Measurements from ENCODE around the gene NTNG2.
"Not testable (repeated sequence)": the region's sequence is repeated elsewhere in the genome, so short reads cannot be mapped to it uniquely, and the experiment has no call there.

NTNG2 gene, protein sequence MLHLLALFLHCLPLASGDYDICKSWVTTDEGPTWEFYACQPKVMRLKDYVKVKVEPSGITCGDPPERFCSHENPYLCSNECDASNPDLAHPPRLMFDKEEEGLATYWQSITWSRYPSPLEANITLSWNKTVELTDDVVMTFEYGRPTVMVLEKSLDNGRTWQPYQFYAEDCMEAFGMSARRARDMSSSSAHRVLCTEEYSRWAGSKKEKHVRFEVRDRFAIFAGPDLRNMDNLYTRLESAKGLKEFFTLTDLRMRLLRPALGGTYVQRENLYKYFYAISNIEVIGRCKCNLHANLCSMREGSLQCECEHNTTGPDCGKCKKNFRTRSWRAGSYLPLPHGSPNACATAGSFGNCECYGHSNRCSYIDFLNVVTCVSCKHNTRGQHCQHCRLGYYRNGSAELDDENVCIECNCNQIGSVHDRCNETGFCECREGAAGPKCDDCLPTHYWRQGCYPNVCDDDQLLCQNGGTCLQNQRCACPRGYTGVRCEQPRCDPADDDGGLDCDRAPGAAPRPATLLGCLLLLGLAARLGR

GRCh38 chr9:132161743-132162184 is at the start of gene NTNG2:
TSS of gene NTNG2 (plus strand) at chr9:132162058. CDS start at chr9:132166832, 4,774 bp downstream.
- no peak for DNase-seq

DNA sequence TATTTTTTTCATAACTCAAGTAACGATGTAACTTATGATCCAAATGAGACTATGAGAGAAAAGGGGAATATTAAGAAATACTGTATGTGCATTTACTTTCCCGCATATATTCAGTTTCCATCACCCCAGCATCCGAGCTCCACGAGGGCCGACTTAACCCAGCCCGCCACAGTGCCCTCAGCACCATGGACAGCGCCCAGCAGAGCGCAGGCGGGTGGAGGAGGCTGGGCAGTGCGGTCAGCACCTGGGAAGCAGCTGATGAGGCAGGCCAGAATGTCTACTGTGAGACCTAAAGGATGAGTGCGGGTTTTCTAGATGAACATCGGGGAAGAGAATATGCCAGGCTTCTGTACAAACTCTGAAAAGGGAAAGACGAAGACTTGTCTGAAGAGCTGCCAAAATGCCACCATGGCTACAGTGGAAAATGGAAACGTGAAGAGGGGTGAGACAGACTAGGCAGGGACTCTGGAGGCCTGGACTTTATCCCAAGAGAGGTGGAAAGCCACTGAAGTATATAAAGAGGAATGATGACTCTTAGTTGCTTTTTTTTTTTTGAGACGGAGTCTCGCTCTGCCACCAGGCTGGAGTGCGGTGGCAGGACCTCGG is 47.7 kb upstream of the NTNG2 start:
- no peak for DNase-seq

DNA sequence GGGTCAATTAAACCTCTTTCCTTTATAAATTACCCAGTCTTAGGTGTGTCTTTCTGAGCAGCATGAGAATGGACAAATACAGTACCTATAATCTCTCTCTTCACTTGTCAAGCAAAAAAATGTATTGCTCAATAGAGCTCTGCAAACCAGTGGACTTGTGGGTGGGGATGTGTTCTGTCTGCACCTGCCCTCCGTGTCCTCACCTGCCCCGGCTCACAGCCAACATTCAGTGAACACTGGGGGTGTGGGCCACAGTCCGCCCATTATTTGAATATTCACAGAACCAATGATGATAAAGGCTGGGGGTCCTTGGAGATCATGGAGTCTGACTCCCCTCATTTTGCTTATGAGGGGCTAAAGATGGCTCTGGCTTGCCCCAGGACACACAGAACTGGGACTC is 45.3 kb upstream of the NTNG2 start:
- DNase-seq = no peak

DNA sequence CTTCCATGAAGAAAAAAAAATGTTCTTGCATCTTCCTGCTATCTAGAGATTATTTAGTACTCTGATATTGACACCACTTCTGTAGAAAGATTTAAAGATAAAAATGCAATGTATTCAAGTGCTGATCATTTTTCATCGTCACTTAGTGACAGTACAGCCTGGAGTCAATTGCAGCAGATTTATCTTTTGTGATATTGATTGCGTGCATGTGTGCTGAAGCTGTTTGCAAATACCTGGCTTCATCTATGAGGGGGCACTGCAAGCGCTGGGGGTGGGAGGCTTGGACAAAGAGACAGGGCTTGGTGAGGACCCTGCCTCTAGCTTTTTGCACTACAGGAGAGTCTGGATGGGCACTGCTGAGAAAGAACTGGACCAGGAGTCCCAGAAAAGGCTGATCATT is 44.2 kb upstream of the NTNG2 start:
- DNase-seq = no peak

DNA sequence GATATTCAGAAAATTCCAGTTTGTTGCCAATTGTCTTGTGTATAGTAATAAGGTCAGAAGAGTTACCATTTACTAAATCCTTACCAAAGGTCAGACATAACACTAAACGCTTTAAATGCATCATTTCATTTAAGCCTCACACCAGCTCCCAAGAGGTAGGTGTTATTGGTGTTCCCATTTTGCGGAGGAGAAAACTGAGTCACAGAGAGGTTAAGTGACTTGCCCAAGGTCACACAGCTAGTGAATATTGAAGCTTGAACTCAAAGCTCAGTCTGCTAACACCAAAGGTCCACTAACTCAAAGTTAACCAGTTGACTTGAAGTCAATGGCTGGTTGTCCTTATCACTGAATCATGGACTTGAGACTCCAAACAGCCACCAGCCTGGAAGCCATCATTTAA is 40.8 kb upstream of the NTNG2 start:
- no peak for DNase-seq

DNA sequence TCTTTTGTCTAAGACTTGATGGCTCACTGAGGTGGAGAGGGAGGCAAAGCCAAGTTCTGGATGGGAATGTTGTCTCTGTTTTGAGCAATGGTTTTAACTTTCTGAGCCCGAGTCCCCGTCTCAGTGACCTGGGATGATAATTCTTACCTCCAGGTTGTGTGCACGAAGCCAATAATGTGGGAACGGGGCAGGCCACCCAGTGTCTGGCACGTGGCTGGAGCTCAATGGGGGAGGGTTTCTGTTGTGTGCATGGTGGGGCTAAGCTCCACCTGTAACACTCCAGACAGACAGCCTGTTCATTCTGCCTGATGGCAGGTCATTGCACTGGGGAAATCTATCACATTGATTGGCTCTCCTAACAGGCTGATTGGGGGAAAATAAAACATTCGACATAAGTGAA is 37.1 kb upstream of the NTNG2 start:
- DNase-seq = no peak

DNA sequence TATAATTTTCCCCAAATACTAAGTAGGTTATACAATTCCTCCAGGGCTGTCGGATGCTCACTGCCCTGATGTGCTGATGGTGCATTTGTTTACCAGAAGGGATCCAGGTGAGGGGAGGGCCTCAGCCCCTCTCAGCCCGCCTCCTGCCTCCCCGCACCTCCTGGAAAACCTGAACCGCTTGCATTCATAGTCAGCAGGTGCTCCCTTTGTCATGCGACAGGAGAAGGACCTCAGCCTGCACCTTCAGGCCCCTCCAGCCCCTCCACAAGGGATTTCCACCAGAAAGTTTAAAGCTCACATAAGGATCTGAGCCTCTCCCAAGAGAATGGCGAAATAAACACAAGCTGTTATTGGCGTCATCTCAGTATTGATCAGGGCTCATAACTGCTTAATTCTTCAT is 36.5 kb upstream of the NTNG2 start:
- DNase-seq = peak; percentile 32

DNA sequence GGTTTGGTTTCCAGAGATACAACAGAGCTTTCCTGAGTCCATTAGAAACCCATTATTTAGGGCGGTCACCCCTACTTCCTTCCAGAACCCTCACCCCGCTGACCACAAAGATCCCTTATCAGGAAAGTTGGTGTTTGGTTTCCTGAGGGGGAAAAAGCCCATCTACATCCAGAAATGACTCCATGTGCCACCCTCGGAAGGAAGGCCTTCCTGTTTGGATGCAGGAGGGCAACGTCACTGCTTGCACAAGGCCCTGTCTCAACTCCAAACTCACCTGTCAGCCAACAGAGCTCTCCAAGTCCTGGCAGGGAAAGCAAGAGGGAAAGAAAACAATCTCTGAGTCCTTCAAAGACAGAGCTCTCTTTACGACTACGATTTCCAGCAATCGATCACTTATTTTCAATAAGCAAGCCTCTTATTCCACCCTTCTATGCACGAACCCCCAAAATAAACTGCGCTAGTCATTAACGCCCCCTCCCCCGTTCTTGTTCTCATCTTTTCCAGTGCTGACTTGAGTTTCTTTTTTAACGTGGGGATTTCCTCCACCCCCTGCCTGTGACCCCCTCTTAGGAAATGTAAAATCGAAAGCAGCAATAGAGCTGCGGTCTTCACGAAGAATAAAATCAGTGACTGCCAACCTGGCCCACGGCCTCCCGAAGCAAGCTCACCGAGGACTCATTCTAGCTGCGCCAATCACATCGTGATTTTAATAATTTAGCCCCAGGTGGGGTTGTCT is 35.7 kb upstream of the NTNG2 start:
- no peak for DNase-seq

DNA sequence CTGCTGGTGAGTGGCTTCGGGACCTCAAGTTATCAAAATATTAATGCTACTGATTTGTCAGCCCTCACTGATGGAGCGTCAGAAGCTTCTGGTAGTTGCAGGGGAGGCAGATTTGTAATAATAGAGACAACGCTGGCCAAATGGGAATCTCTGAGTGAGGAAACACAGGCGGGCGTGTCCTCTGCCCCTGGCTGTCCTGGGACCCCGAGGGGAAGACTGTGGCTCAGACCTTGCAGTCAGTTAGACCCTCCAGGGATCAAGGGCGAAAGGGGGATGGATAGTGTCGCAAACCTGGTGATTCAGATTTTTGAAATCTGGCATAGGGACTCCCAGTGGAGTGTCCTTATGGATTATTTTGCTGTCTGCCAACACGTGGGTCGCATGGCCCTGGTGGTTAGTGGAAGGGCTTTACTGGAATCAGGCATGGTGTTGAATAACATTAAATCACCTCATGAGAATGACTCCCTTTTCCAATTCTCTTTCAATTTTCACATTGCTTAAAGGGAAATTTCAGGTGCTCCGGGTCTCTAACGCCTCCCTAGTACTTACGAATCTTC is 35.1 kb upstream of the NTNG2 start:
- no peak for DNase-seq

- no peak for DNase-seq
Measured at GRCh38 chr9:132127888-132128534, 33.8 kb upstream of the NTNG2 start.

DNA sequence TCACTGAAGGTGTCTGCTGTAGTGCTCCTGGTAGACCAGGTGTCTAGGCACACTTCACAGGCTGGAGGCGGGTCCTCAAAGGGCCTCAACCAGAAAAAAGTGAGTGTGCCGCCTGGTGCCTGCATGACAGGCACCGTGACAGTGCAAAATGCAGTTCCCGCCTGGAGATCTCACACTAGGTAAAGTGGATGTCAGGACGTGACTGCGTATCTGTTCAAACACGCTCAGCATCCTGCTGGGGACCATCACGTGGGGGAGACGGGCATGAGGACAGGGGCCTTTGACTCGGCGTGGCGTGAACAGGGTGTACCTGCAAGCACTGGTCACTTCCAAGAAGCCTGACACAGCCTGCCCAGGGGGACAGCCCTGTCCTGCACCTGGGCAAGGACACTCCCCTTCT is 32.3 kb upstream of the NTNG2 start:
- no peak for DNase-seq

GRCh38 chr9:132134085-132134484 is 27.8 kb upstream of the NTNG2 start:
- not testable (repeated sequence) for DNase-seq

- DNase-seq = no peak
Measured at GRCh38 chr9:132135456-132135855, 26.4 kb upstream of the NTNG2 start.

DNA sequence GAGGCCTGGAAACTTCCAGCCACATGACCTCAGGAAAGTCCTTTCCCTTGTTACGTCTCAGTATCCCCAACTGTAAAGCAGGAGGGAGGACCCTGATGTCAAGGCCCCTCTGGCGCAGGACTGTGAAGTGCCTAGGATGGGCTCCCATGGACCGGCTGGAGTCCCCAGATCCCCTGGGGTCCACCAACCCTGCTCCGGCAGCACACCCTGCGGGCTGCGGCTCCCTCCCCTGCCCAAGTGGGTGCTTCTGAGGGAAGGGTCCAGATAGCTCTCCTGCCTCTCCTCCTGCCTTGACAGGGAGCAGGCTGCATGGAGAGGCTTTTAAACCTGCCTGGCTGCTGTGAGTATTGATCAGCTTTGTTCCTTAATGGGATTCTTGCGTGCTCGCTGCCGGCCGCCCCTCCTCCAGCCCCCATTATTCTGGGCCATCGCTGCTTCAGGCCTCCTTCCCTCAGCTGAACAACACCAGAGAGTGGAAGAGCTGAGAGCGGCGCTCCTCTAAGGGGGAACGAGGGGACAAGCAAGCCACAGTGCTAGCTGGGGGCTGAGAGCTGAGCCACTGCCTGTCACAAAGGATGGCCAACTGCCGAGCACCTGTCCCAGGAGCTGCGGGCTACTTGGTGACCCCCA is 25.6 kb upstream of the NTNG2 start:
- DNase-seq = no peak

DNA sequence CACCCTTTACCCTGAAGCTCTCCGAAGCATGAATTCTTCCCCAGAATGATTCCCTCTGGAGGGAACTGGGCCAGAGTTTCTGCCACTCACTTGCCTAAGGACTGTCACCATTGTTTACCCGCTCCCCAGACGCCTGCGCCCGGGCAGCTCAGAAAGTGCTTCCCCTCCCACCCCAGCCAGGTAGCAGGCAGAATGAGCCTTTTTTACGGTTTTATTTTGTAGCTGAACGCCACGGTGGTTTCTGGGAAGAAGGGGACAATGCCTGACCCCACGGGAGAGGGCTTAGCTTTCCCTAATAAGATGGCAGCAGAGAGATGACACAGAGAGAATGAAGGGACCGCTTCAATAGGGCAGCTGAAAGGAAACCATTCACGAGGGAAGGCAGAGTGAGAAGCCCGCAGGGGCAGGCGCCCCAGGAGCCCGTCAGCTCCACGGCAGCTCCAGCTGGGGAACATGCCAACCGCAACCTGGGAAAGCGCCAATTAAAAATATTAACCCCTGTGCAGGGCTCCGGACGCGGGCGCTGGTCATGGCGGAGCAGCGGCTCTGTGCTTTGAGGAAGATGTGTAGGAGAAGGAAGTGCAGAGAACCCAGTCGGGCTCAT is 20.4 kb upstream of the NTNG2 start:
- DNase-seq = peak; percentile 77

DNA sequence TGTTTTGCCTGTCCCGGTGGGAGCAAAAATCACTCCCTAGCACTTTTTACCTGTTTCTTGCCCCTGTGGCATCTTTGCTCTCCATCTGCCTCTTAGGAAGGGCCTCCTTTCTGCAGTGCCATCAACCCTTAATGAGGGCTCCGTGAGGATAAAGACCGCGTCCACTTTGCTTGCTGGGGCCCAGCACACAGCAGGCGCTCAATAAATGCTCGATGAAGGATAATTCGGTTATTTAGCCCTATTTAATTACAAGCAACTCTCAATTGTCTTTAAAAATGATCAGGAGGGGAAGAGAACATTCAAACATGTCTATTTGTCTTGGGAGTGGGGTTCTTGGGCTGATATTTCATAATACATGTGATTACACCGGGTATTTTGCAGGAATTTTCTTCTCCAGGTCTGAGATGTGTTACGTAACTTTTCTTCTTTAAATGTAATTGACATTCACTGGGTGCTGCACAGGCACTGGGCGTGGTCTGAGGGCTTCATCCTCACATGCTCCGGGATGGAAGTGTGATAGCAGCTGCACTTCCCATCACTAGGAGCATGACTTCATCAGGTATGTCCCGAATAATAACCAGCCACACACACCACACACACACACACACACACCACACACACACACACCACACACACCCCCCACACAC is 19.8 kb upstream of the NTNG2 start:
- peak; percentile 51 for DNase-seq

GRCh38 chr9:132142924-132143323 is 18.9 kb upstream of the NTNG2 start:
- no peak for DNase-seq

GRCh38 chr9:132143359-132143758 is 18.5 kb upstream of the NTNG2 start:
- no peak for DNase-seq

DNA sequence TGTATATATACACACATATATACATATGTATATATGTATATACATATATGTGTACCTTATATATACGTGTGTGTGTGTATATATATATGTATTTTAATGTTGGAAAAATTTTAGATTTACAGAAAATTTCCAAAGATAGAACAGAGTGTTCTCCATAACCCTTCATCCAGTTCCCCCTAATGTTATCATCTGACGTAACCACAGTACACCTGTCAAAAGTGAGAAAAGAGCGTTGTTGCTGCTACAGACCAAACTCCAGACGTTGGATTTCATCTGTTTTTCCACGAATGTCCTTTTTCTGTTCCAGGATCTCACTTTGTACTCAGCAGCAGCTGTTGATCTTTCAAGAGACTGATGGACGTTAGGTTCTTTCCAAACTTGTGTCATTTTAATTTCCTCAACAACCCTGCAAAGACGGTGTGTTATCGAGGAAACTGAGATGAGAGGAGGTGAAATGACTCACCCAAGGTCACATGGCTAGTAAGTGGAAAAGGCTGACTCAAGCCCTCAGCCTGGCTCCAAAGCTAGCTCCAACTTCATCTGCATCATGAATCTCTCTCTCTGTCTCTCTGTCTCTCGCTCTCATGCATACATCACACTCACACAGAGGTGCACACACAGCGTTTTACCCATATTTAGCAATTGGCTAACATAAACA is 17.0 kb upstream of the NTNG2 start:
- DNase-seq = no peak

- DNase-seq = no peak
Measured at GRCh38 chr9:132146039-132146438, 15.8 kb upstream of the NTNG2 start.

- DNase-seq = no peak
Measured at GRCh38 chr9:132146575-132146974, 15.3 kb upstream of the NTNG2 start.
